Spleen (tissue), 11 donors: ENCODE results near the gene LCN2. TPM values are rescaled to one million over a fixed set of nuclear protein-coding genes. Genes with fewer than 3 reads are reported as not detected.

Experiments used
- DNase-seq: peaks from one replicate; pipeline ENCODE4 v3.0.0-alpha.2; 2020
- H3K27ac ChIP-seq, 8 donors: fragments of 200-600 bp; sonication (generic) in 7 of 8; 1 replicate in 4 of 8; 2 replicates in 4 of 8; pipeline versions ENCODE4 v1.5.0 to v1.8.0; 2016 to 2021; ENCODE audit warnings: inconsistent platforms in 4 of 8, mild to moderate bottlenecking in 4 of 8, moderate library complexity in 1 of 8
- H3K27me3 ChIP-seq, 7 donors: fragments of 200-600 bp; sonication (generic) in 6 of 7; replicated peaks in 1 of 7; 1 replicate in 4 of 7; 2 replicates in 3 of 7; pipeline versions ENCODE4 v1.5.0 to v1.8.0; 2016 to 2021; ENCODE audit warnings: inconsistent platforms in 3 of 7, mild to moderate bottlenecking in 1 of 7
- H3K36me3 ChIP-seq, 6 donors: fragments of 200-600 bp; sonication (generic) in 5 of 6; 1 replicate in 4 of 6; 2 replicates in 2 of 6; pipeline versions ENCODE4 v1.5.0 to v1.8.0; 2016 to 2021; ENCODE audit warnings: inconsistent platforms in 2 of 6
- H3K4me1 ChIP-seq, 6 donors: fragments of 200-600 bp; sonication (generic) in 5 of 6; 1 replicate in 3 of 6; 2 replicates in 3 of 6; pipeline versions ENCODE4 v1.5.0 to v1.8.0; 2016 to 2021; ENCODE audit warnings: inconsistent platforms in 3 of 6
- H3K4me3 ChIP-seq, 8 donors: fragments of 200-600 bp; sonication (generic) in 7 of 8; 1 replicate in 4 of 8; 2 replicates in 4 of 8; pipeline versions ENCODE4 v1.5.0 to v1.8.0; 2016 to 2021; ENCODE audit warnings: inconsistent platforms in 4 of 8, mild to moderate bottlenecking in 4 of 8, moderate library complexity in 2 of 8
- H3K9me3 ChIP-seq, 8 donors: fragments of 200-600 bp; sonication (generic) in 7 of 8; 1 replicate in 4 of 8; 2 replicates in 4 of 8; pipeline versions ENCODE4 v1.5.0 to v1.8.0; 2016 to 2021; ENCODE audit warnings: inconsistent platforms in 4 of 8
- POLR2A ChIP-seq, 3 donors: fragments of 450-650 bp; IDR thresholded peaks; one replicate each; pipeline ENCODE4 v1.5.1; 2017; ENCODE audit warnings: antibody characterized with exemption in 3 of 3, mild to moderate bottlenecking in 1 of 3
- POLR2AphosphoS5 ChIP-seq, 3 donors: sonication (generic); formaldehyde crosslinking; IDR thresholded peaks; one replicate each; pipeline ENCODE4 v1.5.1; 2017; ENCODE audit warnings: antibody characterized with exemption in 3 of 3
- WGBS, 5 donors: extraction: QIAGEN DNeasy Blood & Tissue Kit in 3 of 5; methylation state at CpG; one replicate each; pipeline versions ENCODE4 v1.1.5 to v1.1.7; 2013 to 2018; 5-methylcytosine and 5-hydroxymethylcytosine counted together
- intact Hi-C: fragments of 100-400 bp; cut with DNase I; formaldehyde crosslinking; loops from one replicate; pipeline ENCODE4 v1.15.0; 2023; ENCODE audit warnings: low total_unique reads
- polyA plus RNA-seq, 3 donors: library from polyadenylated mRNA; stranded (reverse); fragments of 200-250 nt; gene quantifications; one replicate each; pipeline ENCODE4 v1.2.1, GENCODE V29; 2013
- total RNA-seq, 7 donors: library from RNA; depleted of rRNA in 3 of 7; stranded (reverse); fragments of >200 nt in 3 of 7; fragmentation: NEBNext Ultra II Directional in 4 of 7; extraction: Animal tissue kit (Norgen Biotek cat#: 25700) in 4 of 7; gene quantifications; one replicate each; pipeline versions ENCODE4 v1.1.0 to v1.2.1, GENCODE V29; 2016 to 2021
- TF ChIP-seq, protein P1 (sequence below), 11 experiments: fragments of 200-600 bp in 7 of 11; fragments of 450-650 bp in 4 of 11; sonication (generic) in 4 of 11; IDR thresholded peaks in 8 of 11; conservative IDR thresholded peaks in 3 of 11; 1 replicate in 7 of 11; 2 replicates in 4 of 11; pipeline versions ENCODE4 v1.4.0 to v1.8.0; 2016 to 2021; ENCODE audit warnings: antibody characterized with exemption in 11 of 11, inconsistent platforms in 4 of 11, mild to moderate bottlenecking in 1 of 11
- donor health status: healthy with polysubstance abuse.
- donor health status: DM: no; HTN: no; CAD: no; lungs with moderate emphysema.
- donor health status: DM: no; HTN: no; CAD: no.
- donor health status: Bipolar disorder and iron deficiency.
- donor health status: healthy.
- donor health status: DM: no; HTN: no; CAD: no.
- donor health status: DM: yes; HTN: yes; CAD: no.

LCN2 gene
- total and polyA plus RNA-seq, 10 donors: 7.7 to 218 (median 15.4) TPM

DNA sequence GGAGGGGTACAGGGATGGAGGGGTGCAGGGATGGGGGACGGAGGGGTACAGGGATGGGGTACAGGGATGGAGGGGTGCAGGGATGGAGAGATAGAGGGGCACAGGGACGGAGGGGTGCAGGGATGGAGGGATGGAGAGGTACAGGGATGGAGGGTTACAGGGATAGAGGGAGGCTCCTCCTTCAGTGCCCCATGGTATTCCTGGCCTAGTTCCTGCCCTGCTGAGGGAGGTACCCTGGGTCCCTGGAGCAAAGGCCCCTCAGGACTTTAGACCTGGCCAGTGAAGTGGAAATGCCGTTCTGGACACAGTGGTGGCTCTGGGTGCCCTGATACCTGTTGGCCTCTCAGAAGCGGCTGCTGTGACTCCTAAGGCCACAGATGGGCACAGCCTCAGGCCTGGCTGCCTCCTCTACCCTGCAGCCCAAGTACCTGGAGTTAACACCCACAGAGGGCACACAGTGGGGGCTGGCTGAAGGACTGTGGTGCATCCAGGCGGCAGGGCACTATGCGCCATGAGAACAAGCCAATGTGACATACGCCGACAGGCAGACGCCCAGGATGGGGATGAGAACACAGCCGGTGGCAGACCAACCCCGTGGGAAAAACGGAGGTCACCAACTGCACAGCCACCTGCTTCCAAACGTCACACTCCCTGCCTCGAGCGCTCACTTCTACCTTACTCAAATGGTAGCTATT is 30.1 kb upstream of the LCN2 start:
- Histone ChIP-seq H3K27me3 (no peaks in the 10 kb centered on the region), H3K4me3 (no peak overlapping the region), H3K9me3 (no peaks in the 10 kb centered on the region), H3K27ac (no peak overlapping the region), H3K36me3 (peaks cover 0 to 58% (median 44%) of the 10 kb centered on the region in 6 donors), H3K4me1 (peaks cover 10 to 43% (median 37%) of the 10 kb centered on the region in 6 donors)
- intact Hi-C loops: no loop called here
- TF ChIP-seq, protein P1, sequence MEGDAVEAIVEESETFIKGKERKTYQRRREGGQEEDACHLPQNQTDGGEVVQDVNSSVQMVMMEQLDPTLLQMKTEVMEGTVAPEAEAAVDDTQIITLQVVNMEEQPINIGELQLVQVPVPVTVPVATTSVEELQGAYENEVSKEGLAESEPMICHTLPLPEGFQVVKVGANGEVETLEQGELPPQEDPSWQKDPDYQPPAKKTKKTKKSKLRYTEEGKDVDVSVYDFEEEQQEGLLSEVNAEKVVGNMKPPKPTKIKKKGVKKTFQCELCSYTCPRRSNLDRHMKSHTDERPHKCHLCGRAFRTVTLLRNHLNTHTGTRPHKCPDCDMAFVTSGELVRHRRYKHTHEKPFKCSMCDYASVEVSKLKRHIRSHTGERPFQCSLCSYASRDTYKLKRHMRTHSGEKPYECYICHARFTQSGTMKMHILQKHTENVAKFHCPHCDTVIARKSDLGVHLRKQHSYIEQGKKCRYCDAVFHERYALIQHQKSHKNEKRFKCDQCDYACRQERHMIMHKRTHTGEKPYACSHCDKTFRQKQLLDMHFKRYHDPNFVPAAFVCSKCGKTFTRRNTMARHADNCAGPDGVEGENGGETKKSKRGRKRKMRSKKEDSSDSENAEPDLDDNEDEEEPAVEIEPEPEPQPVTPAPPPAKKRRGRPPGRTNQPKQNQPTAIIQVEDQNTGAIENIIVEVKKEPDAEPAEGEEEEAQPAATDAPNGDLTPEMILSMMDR (IDR thresholded peaks at IDR 0.05 in 8 of 11, conservative IDR thresholded peaks at IDR 0.05 in 3 of 11): peak in 1 of 11 experiments; percentile 13
- no peak for TF ChIP-seq POLR2A (IDR thresholded peaks at IDR 0.05)
- TF ChIP-seq POLR2AphosphoS5 (IDR thresholded peaks at IDR 0.05): peak in 2 of 3 donors; percentile 24 to 49
- peak; percentile 68 for DNase-seq
- 77 to 90% (median 84%) methylated on average over 13 to 15 of the region's 15 CpGs for WGBS, 5 donors

DNA sequence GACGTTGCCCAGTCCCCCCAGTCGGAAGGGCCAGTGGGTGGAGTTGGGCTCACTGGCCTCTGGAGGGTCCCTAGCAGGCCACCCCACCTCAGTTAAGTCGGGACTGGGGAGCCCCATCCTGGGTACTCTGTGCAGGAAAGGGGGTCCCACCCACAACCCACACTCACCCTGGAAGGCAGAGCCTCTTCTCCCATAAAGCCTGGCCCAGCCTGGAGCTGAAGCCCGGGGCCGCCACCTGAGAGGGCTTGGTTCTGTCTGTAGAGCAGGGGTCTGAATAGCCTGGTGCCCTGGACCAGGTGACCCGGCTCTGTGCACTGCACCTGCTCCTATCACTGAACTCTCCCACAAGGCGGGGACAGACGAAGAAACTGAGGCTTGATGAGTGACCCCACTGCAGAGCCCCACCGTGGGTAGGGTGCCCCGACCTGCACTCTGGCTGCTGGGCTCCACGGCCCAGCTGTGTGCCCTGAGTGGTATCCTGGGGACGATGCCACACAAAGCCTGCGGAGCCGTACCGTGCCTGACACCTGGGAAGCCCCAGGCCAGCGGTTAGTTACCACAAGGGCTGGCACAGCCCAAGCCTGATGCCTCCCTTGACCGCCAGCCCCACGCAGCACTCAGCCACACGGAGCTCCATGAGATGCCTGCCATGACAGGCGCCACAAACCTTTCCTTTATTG is 29.1 kb upstream of the LCN2 start:
- H3K36me3 ChIP-seq: peaks cover 0 to 58% (median 47%) of the 10 kb centered on the region in 6 donors
- peak; percentile 74 for DNase-seq
- 75 to 92% (median 86%) methylated on average over 11 to 20 of the region's 20 CpGs for WGBS, 5 donors

DNA sequence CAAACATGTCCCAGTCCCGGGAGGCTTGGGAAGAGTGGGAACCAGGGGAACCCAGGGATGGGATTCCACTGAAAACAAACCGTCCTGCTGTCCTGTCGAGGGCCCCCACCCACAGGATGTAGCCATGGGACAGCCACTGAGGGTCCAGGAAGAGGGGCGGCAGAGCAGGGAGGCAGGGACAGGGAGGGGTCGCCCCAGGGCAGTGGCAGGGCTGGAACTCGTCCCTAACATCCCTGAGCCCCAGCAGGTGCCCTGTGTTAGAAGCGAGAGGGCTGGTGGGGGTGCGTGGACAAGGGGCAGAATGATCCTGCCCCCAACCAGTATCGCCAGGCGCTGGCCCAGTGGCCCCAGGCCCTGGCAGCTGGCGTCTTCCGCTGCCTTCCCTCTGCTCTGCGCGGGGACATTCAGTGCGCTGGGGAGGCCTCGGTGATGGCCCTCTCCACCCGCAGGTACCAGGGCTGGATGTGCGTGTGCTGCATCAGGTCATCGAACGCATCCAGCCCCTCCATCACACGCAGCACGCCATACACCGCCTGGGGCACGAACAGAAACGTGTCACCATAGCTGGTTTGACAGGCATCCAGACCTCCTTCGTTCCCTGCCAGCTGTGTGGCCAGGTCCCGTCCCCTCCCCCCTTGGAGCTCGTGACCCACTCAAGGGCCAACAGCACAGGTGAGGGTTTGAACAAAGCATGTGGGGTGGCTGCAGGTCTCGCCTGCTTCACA is 28.4 kb upstream of the LCN2 start:
- Histone ChIP-seq H3K36me3 (peaks cover 0 to 55% (median 47%) of the 10 kb centered on the region in 6 donors), H3K27ac (no peak overlapping the region), H3K9me3 (no peaks in the 10 kb centered on the region), H3K4me1 (peaks cover 16 to 41% (median 38%) of the 10 kb centered on the region in 6 donors), H3K27me3 (no peaks in the 10 kb centered on the region), H3K4me3 (no peak overlapping the region)
- intact Hi-C loops: no loop called here
- TF ChIP-seq, protein P1 (IDR thresholded peaks at IDR 0.05 in 8 of 11, conservative IDR thresholded peaks at IDR 0.05 in 3 of 11): no peak
- peak in 2 of 3 donors; percentile 12 to 35 for TF ChIP-seq POLR2AphosphoS5 (IDR thresholded peaks at IDR 0.05)
- WGBS, 5 donors: 84 to 91% (median 86%) methylated on average over 22 to 29 of the region's 29 CpGs
- peak; percentile 63 for DNase-seq

More for the DNA sequence above, 29.1 kb upstream of the LCN2 start:
- Histone ChIP-seq H3K27ac (no peak overlapping the region), H3K4me3 (no peak overlapping the region), H3K27me3 (no peaks in the 10 kb centered on the region), H3K4me1 (peaks cover 10 to 41% (median 38%) of the 10 kb centered on the region in 6 donors), H3K9me3 (no peaks in the 10 kb centered on the region)
- intact Hi-C loops: no loop called here
- TF ChIP-seq POLR2AphosphoS5 (IDR thresholded peaks at IDR 0.05): no peak

DNA sequence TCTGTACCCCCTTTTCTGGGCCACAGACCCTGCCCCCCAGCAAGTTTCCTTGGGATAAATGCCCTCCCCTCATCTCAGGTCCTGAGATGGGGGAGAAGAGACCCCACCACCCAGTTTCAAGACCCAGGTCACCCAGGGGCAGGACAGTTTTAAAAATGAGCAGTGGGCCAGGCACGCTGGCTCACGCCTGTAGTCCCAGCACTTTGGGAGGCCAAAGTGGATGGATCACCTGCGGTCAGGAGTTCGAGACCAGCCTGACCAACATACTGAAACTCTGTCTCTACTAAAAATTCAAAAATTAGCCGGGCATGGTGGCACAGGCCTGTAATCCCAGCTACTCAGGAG is 27.8 kb upstream of the LCN2 start:
- intact Hi-C loops: no loop called here
- WGBS, 5 donors: 67 to 99% (median 95%) methylated on average over 1 to 5 of the region's 5 CpGs

More for the DNA sequence above, 27.8 kb upstream of the LCN2 start:
- H3K9me3 ChIP-seq: no peaks in the 10 kb centered on the region
- peaks cover 19 to 41% (median 38%) of the 10 kb centered on the region in 6 donors for H3K4me1 ChIP-seq
- TF ChIP-seq POLR2A (IDR thresholded peaks at IDR 0.05): no peak
- TF ChIP-seq, protein P1 (IDR thresholded peaks at IDR 0.05 in 8 of 11, conservative IDR thresholded peaks at IDR 0.05 in 3 of 11): no peak
- DNase-seq: peak; percentile 52
- H3K36me3 ChIP-seq: peaks cover 0 to 55% (median 47%) of the 10 kb centered on the region in 6 donors
- H3K27me3 ChIP-seq: no peaks in the 10 kb centered on the region
- H3K27ac ChIP-seq: no peak overlapping the region
- H3K4me3 ChIP-seq: no peak overlapping the region
